Adrenal gland (tissue), 12 donors: ENCODE data around the gene PPP2R3C. TPM values are rescaled to one million over a fixed set of nuclear protein-coding genes. Genes with fewer than 3 reads are reported as not detected.

ENCODE experiments used
- DNase-seq, 7 donors: peaks; one replicate each; pipeline ENCODE4 v3.0.0-alpha.2; 2019 to 2020
- H3K27ac ChIP-seq, 5 donors: fragments of 200-600 bp; sonication (generic) in 4 of 5; 1 replicate in 3 of 5; 2 replicates in 2 of 5; pipeline versions ENCODE4 v1.5.1 to v1.8.0; 2016 to 2020; ENCODE audit warnings: mild to moderate bottlenecking in 1 of 5
- H3K27me3 ChIP-seq: fragments of 200-600 bp; 2 replicates; pipeline ENCODE4 v1.8.0; 2021
- H3K36me3 ChIP-seq, 2 donors: fragments of 200-600 bp; replicated peaks in 1 of 2; 1 replicate in 1 of 2; 2 replicates in 1 of 2; pipeline versions ENCODE4 v1.5.1 to v1.8.0; 2018 to 2022
- H3K4me1 ChIP-seq, 2 donors: fragments of 200-600 bp; replicated peaks in 1 of 2; 1 replicate in 1 of 2; 2 replicates in 1 of 2; pipeline versions ENCODE4 v1.5.1 to v1.8.0; 2018 to 2021
- H3K4me3 ChIP-seq, 4 donors: fragments of 200-600 bp; sonication (generic) in 3 of 4; one replicate each; pipeline ENCODE4 v1.5.1; 2016 to 2018
- H3K9me3 ChIP-seq, 3 donors: fragments of 200-600 bp; sonication (generic) in 1 of 3; replicated peaks in 1 of 3; 1 replicate in 2 of 3; 2 replicates in 1 of 3; pipeline versions ENCODE4 v1.5.1 to v1.8.0; 2016 to 2021
- POLR2A ChIP-seq, 2 donors: fragments of 450-650 bp; IDR thresholded peaks; one replicate each; pipeline ENCODE4 v1.6.1; 2017; ENCODE audit warnings: antibody characterized with exemption in 2 of 2, mild to moderate bottlenecking in 2 of 2, moderate library complexity in 1 of 2
- WGBS, 4 donors: extraction: QIAGEN DNeasy Blood & Tissue Kit in 2 of 4; methylation state at CpG; one replicate each; pipeline versions ENCODE4 v1.1.5 to v1.1.7; 2013 to 2017; 5-methylcytosine and 5-hydroxymethylcytosine counted together
- intact Hi-C, 2 donors: fragments of 100-400 bp; cut with DNase I; formaldehyde crosslinking; loops; one replicate each; pipeline versions ENCODE4 v1.14.1 to v1.15.0; 2022 to 2023
- polyA plus RNA-seq, 3 donors: library from polyadenylated mRNA; stranded (reverse); fragments of 200-250 nt in 2 of 3; fragments of 350-450 nt in 1 of 3; fragmentation: Illumina TruSeq in 1 of 3; extraction: RNeasy Lipid Tissue Mini Kit (QIAGEN cat#74804) in 1 of 3; gene quantifications; one replicate each; pipeline ENCODE4 v1.2.3, GENCODE V29; 2013 to 2014
- total RNA-seq, 9 donors: library from RNA; depleted of rRNA in 4 of 9; stranded (reverse); fragments of >200 nt in 4 of 9; fragments of 120-200 nt in 1 of 9; fragmentation: NEBNext Ultra II Directional in 1 of 9; extraction: Animal tissue kit (Norgen Biotek cat#: 25700) in 1 of 9; gene quantifications; one replicate each; pipeline versions ENCODE4 v1.1.0 to v1.2.4, GENCODE V29; 2013 to 2023
- TF ChIP-seq, protein P1 (sequence below), 6 experiments: fragments of 450-650 bp in 4 of 6; fragments of 200-600 bp in 2 of 6; sonication (generic) in 1 of 6; IDR thresholded peaks; 1 replicate in 5 of 6; 2 replicates in 1 of 6; pipeline versions ENCODE4 v1.5.1 to v1.8.0; 2016 to 2021; ENCODE audit warnings: antibody characterized with exemption in 6 of 6, mild to moderate bottlenecking in 2 of 6, moderate library complexity in 1 of 6
- donor health status: healthy with polysubstance abuse.
- donor health status: Bipolar disorder and iron deficiency.
- donor health status: DM: yes; HTN: yes; CAD: no.
- donor health status: DM: no; HTN: no; CAD: no.
- donor health status: DM: no; HTN: no; CAD: no.
- donor health status: DM: yes; HTN: yes; CAD: no.

The PPP2R3C gene
- total and polyA plus RNA-seq, 12 donors, result 14.4 to 70.5 (median 31.5) TPM

DNA sequence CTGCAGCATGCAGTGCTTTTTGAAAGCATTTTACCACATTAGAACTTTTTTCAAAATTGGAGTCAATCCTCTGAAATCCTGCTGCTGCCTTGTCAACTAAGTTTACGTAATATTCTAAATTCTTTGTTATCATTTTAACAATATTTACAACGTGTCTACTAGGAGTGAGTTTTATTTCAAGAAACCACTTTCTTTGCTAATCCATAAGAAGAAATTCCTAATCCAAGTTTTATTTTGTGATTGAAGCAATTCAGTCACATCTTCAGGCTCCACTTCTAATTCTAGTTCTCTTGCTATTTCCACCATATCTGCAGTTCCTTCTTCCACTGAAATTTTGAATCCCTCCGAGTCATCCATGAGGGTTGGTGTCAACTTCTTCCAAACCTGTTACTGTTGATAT is 25.9 kb upstream of the PPP2R3C start:
- H3K4me1 ChIP-seq, result no peaks in the 10 kb centered on the region
- no peak for TF ChIP-seq POLR2A (IDR thresholded peaks at IDR 0.05)
- TF ChIP-seq, protein P1, sequence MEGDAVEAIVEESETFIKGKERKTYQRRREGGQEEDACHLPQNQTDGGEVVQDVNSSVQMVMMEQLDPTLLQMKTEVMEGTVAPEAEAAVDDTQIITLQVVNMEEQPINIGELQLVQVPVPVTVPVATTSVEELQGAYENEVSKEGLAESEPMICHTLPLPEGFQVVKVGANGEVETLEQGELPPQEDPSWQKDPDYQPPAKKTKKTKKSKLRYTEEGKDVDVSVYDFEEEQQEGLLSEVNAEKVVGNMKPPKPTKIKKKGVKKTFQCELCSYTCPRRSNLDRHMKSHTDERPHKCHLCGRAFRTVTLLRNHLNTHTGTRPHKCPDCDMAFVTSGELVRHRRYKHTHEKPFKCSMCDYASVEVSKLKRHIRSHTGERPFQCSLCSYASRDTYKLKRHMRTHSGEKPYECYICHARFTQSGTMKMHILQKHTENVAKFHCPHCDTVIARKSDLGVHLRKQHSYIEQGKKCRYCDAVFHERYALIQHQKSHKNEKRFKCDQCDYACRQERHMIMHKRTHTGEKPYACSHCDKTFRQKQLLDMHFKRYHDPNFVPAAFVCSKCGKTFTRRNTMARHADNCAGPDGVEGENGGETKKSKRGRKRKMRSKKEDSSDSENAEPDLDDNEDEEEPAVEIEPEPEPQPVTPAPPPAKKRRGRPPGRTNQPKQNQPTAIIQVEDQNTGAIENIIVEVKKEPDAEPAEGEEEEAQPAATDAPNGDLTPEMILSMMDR (IDR thresholded peaks at IDR 0.05), result no peak
- no peak for DNase-seq
- no peak overlapping the region for H3K4me3 ChIP-seq
- WGBS, 4 donors, result 86 to 92% (median 89%) methylated on average over 3 of the region's 3 CpGs
- no peaks in the 10 kb centered on the region for H3K36me3 ChIP-seq
- H3K27ac ChIP-seq, result no peak overlapping the region
- intact Hi-C loops, result no loop called here
- H3K27me3 ChIP-seq, result no peaks in the 10 kb centered on the region
- H3K9me3 ChIP-seq, result no peaks in the 10 kb centered on the region

GRCh38 chr14:35147186-35147585 is 25.4 kb upstream of the PPP2R3C start:
- WGBS, 4 donors, result 85 to 93% (median 90%) methylated on average over 2 of the region's 2 CpGs
- H3K36me3 ChIP-seq, result no peaks in the 10 kb centered on the region
- H3K4me1 ChIP-seq, result no peaks in the 10 kb centered on the region
- no peaks in the 10 kb centered on the region for H3K9me3 ChIP-seq
- DNase-seq, result no peak
- intact Hi-C loops, result no loop called here
- no peak for TF ChIP-seq POLR2A (IDR thresholded peaks at IDR 0.05)
- TF ChIP-seq, protein P1 (IDR thresholded peaks at IDR 0.05), result no peak
- no peak overlapping the region for H3K27ac ChIP-seq
- H3K27me3 ChIP-seq, result no peaks in the 10 kb centered on the region
- H3K4me3 ChIP-seq, result no peak overlapping the region

DNA sequence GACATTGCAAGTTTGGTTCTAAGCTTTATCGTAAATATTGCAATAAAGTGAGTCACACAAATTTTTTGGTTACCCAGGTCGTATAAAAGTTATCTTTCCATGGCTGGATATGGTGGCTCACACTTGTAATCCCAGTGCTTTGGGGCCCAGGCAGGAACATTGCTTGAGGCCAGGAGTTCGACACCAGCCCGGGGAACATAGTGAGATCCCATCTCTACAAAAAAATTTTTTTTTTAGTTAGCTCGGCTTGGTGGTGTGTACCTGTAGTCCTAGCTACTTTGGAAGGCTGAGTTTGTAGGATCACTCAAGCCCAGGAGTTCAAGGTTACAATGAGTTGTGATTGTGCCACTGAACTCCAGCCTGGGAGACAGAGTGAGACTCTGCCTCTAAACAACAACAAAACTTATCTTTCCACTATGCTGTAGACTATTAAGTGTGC is 24.9 kb upstream of the PPP2R3C start:
- TF ChIP-seq, protein P1 (IDR thresholded peaks at IDR 0.05), result no peak
- no peak for TF ChIP-seq POLR2A (IDR thresholded peaks at IDR 0.05)
- DNase-seq, result no peak
- intact Hi-C loops, result no loop called here
- Histone ChIP-seq H3K27me3 (no peaks in the 10 kb centered on the region), H3K36me3 (no peaks in the 10 kb centered on the region), H3K27ac (no peak overlapping the region), H3K4me3 (no peak overlapping the region), H3K4me1 (no peaks in the 10 kb centered on the region), H3K9me3 (no peaks in the 10 kb centered on the region)
- WGBS, 4 donors, result 85 to 92% (median 89%) methylated on average over 5 of the region's 5 CpGs

DNA sequence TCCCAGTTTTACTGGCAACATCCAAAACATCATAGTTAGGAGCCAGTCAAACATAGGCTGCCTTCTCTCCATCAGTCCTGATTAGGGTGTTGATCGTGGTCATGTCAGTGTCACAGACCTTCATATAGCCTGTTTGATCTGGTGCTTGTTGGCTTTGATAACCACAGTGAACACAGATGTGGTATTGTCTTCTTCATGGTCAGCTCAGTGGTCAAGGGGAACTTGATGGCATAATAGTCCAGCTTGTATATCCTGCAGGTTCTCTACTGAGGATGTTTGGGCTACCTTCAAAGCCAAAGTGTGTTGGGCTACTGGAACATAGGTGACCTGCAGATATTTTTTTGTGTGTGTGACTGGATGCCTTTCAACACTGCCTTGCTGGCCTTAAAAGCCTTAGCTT is 22.2 kb upstream of the PPP2R3C start:
- 92 to 100% (median 98%) methylated on average over 1 of the region's 1 CpG; no CpG with 5 or more reads in 1 of the 4 donors for WGBS, 4 donors
- TF ChIP-seq, protein P1 (IDR thresholded peaks at IDR 0.05), result no peak
- no peak for TF ChIP-seq POLR2A (IDR thresholded peaks at IDR 0.05)
- intact Hi-C loops, result loop anchor here in 1 of 2 donors (5.0 kb wide), 1 partner anchor 268 kb away; no protein-coding TSS in a partner anchor
- no peak overlapping the region for H3K4me3 ChIP-seq
- H3K36me3 ChIP-seq, result no peaks in the 10 kb centered on the region
- no peak for DNase-seq
- no peak overlapping the region for H3K27ac ChIP-seq
- no peaks in the 10 kb centered on the region for H3K27me3 ChIP-seq
- H3K4me1 ChIP-seq, result peaks cover 0 to 4% of the 10 kb centered on the region in 2 donors
- no peaks in the 10 kb centered on the region for H3K9me3 ChIP-seq
